Memory B cell (primary cell): Measurements from ENCODE around the gene PHLDA2.
A peak's percentile ranks its signal among the peaks of the same experiment; 100 is the strongest.

ENCODE experiments used
- ATAC-seq: fragments of 150-1000 bp; cut with Tn5 transposase; 2 replicates; pipeline ENCODE4 v1.10.0; 2021; ENCODE audit warnings: low read depth, mild to moderate bottlenecking, moderate library complexity
- DNase-seq, 2 donors: peaks; one replicate each; pipeline ENCODE4 v3.0.0; 2022; ENCODE audit warnings: low spot score in 2 of 2
- H3K27ac Mint-ChIP-seq: one replicate; pipeline ENCODE4 v1.8.0; 2022; ENCODE audit warnings: mild to moderate bottlenecking, moderate library complexity, mixed read lengths
- H3K27me3 Mint-ChIP-seq: one replicate; pipeline ENCODE4 v1.8.0; 2022; ENCODE audit warnings: mixed read lengths
- H3K36me3 Mint-ChIP-seq: one replicate; pipeline ENCODE4 v1.8.0; 2022; ENCODE audit warnings: mild to moderate bottlenecking, mixed read lengths
- H3K4me1 Mint-ChIP-seq: one replicate; pipeline ENCODE4 v1.8.0; 2022; ENCODE audit warnings: mixed read lengths
- H3K4me3 Mint-ChIP-seq: one replicate; pipeline ENCODE4 v1.8.0; 2022; ENCODE audit warnings: mild to moderate bottlenecking, moderate library complexity, mixed read lengths
- H3K9me3 Mint-ChIP-seq: one replicate; pipeline ENCODE4 v1.8.0; 2022; ENCODE audit warnings: mixed read lengths

The PHLDA2 gene

DNA sequence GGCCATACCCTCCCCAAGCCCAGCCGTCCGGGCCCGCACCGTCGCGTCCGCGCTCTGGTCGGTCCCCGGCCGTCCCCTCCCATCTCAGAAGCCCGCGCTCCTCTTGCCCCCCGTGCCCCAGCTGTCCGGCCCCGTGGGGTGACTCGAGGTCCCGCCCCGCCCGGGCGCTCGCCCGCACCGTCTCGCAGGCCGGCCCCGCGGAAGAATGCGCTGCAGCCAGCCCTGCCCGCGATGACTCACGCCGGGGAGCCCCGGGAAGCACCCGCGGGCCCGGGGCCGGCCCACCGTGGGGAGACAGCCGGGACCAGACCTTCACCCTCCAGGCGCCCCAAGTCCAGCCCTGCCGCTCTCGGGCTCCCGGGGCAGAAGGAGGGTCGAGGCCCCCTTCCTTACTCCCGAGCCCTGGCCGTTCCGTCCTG, 320 bp upstream of the PHLDA2 start:
- Mint-ChIP-seq H3K4me1 (peaks cover 11% of the 10 kb centered on the region), H3K9me3 (no peaks in the 10 kb centered on the region), H3K36me3 (no peaks in the 10 kb centered on the region), H3K27me3 (peaks cover 8% of the 10 kb centered on the region), H3K27ac (no peak overlapping the region), H3K4me3 (peak overlapping the region; percentile 77)
- no peak for ATAC-seq
- DNase-seq, result no peak

GRCh38 chr11:2927851-2928604, 1.2 kb downstream of the PHLDA2 start:
- Mint-ChIP-seq H3K4me3 (peak overlapping the region; percentile 64), H3K4me1 (peaks cover 11% of the 10 kb centered on the region), H3K36me3 (no peaks in the 10 kb centered on the region), H3K27me3 (peaks cover 8% of the 10 kb centered on the region), H3K9me3 (no peaks in the 10 kb centered on the region), H3K27ac (no peak overlapping the region)
- no peak for DNase-seq
- ATAC-seq, result no peak

- ATAC-seq, result no peak
- no peaks in the 10 kb centered on the region for H3K9me3 Mint-ChIP-seq
Measured at GRCh38 chr11:2927121-2927800, 2.0 kb downstream of the PHLDA2 start.

DNA sequence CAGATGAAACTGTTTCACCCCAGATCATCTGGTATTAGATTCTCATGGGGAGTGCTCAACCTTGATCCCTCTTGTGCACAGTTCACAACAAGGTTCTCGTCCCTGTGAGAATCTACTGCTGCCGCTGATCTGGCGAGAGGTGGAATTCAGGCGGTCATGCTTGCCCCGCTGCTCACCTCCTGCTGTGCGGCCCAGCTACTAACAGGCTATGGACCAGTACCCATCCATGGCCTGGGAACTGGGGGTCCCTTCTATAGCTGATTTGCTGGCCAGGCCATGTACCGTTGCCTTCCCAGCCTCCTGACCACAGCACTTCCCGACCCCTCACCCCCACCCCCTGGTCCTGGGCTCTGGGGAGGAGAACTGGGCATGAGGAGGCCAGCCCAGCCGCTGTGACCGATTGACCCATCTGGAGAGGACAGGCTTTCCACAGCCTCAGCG, 2.6 kb downstream of the PHLDA2 start:
- H3K27me3 Mint-ChIP-seq, result peaks cover 8% of the 10 kb centered on the region
- peaks cover 11% of the 10 kb centered on the region for H3K4me1 Mint-ChIP-seq
- no peaks in the 10 kb centered on the region for H3K36me3 Mint-ChIP-seq
- DNase-seq (no peak), ATAC-seq (no peak)
- H3K4me3 Mint-ChIP-seq, result no peak overlapping the region
- H3K9me3 Mint-ChIP-seq, result no peaks in the 10 kb centered on the region
- no peak overlapping the region for H3K27ac Mint-ChIP-seq

More at GRCh38 chr11:2927121-2927800, 2.0 kb downstream of the PHLDA2 start:
- Mint-ChIP-seq H3K4me3 (no peak overlapping the region), H3K4me1 (peaks cover 11% of the 10 kb centered on the region), H3K27ac (no peak overlapping the region), H3K27me3 (peaks cover 8% of the 10 kb centered on the region), H3K36me3 (no peaks in the 10 kb centered on the region)
- DNase-seq, result no peak

DNA sequence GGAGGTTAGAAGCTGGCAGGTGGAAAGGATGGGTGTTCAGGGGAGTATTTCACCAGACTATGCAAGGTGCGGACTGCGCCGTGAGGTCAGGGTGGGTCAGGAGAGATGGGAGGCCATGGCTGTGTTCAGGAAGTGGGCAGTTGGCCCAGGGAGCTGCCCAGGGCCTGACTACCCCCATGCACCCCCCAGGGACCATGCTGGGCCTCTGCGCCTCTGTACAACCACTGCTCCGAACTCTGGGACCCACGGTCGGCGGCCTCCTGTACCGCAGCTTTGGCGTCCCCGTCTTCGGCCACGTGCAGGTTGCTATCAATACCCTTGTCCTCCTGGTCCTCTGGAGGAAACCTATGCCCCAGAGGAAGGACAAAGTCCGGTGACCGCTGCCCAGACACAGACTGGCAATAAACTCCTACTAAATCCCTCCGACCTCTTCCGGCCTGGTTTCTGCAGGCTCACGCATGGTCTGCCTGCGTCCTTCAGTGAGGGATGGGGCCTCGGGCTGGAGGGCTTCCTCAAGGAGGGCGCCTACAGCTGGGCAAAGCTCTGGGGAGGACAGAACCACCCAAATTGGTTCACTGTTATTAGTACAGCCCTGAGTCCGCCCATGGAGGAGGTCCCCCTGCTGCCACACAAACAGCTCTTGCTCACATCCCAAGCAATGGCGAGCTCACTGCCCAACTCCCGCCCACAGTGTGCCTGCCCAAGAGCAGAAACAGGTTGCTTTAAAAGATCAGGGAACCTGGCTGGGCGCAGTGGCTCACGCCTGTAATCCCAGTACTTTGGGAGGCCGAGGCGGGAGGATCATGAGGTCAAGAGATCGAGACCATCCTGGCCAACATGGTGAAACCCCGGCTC, 4.2 kb downstream of the PHLDA2 start:
- no peak overlapping the region for H3K4me3 Mint-ChIP-seq
- peaks cover 4% of the 10 kb centered on the region for H3K27me3 Mint-ChIP-seq
- H3K4me1 Mint-ChIP-seq, result peaks cover 7% of the 10 kb centered on the region
- ATAC-seq (no peak), DNase-seq (no peak)
- no peaks in the 10 kb centered on the region for H3K36me3 Mint-ChIP-seq
- H3K27ac Mint-ChIP-seq, result no peak overlapping the region
- no peaks in the 10 kb centered on the region for H3K9me3 Mint-ChIP-seq

GRCh38 chr11:2924381-2924780, 4.8 kb downstream of the PHLDA2 start:
- DNase-seq, result no peak
- Mint-ChIP-seq H3K4me3 (no peak overlapping the region), H3K9me3 (no peaks in the 10 kb centered on the region), H3K27ac (no peak overlapping the region), H3K36me3 (no peaks in the 10 kb centered on the region), H3K4me1 (peaks cover 4% of the 10 kb centered on the region), H3K27me3 (peaks cover 2% of the 10 kb centered on the region)
- no peak for ATAC-seq

GRCh38 chr11:2923446-2924375, 5.5 kb downstream of the PHLDA2 start:
- DNase-seq, result no peak
- Mint-ChIP-seq H3K9me3 (no peaks in the 10 kb centered on the region), H3K36me3 (no peaks in the 10 kb centered on the region), H3K4me3 (no peak overlapping the region), H3K27me3 (peaks cover 2% of the 10 kb centered on the region), H3K4me1 (peaks cover 4% of the 10 kb centered on the region), H3K27ac (no peak overlapping the region)
- ATAC-seq, result no peak

GRCh38 chr11:2922655-2923054, 6.6 kb downstream of the PHLDA2 start:
- Mint-ChIP-seq H3K4me1 (no peaks in the 10 kb centered on the region), H3K36me3 (no peaks in the 10 kb centered on the region), H3K27me3 (peaks cover 2% of the 10 kb centered on the region), H3K4me3 (no peak overlapping the region), H3K9me3 (no peaks in the 10 kb centered on the region), H3K27ac (no peak overlapping the region)
- ATAC-seq (no peak), DNase-seq (no peak)

GRCh38 chr11:2921742-2922493, 7.3 kb downstream of the PHLDA2 start:
- no peaks in the 10 kb centered on the region for H3K4me1 Mint-ChIP-seq
- no peaks in the 10 kb centered on the region for H3K9me3 Mint-ChIP-seq
- H3K4me3 Mint-ChIP-seq, result no peak overlapping the region
- no peak for ATAC-seq
- H3K27me3 Mint-ChIP-seq, result peaks cover 2% of the 10 kb centered on the region
- no peak for DNase-seq
- no peak overlapping the region for H3K27ac Mint-ChIP-seq
- H3K36me3 Mint-ChIP-seq, result no peaks in the 10 kb centered on the region

GRCh38 chr11:2921261-2921660, 8.0 kb downstream of the PHLDA2 start:
- DNase-seq (no peak), ATAC-seq (no peak)
- H3K9me3 Mint-ChIP-seq, result no peaks in the 10 kb centered on the region
- no peak overlapping the region for H3K4me3 Mint-ChIP-seq
- no peaks in the 10 kb centered on the region for H3K36me3 Mint-ChIP-seq
- peaks cover 3% of the 10 kb centered on the region for H3K27me3 Mint-ChIP-seq
- H3K4me1 Mint-ChIP-seq, result peaks cover 2% of the 10 kb centered on the region
- H3K27ac Mint-ChIP-seq, result no peak overlapping the region

GRCh38 chr11:2920343-2920742, 8.9 kb downstream of the PHLDA2 start:
- H3K4me1 Mint-ChIP-seq, result peaks cover 2% of the 10 kb centered on the region
- H3K4me3 Mint-ChIP-seq, result no peak overlapping the region
- peaks cover 3% of the 10 kb centered on the region for H3K27me3 Mint-ChIP-seq
- ATAC-seq (no peak), DNase-seq (no peak)
- no peak overlapping the region for H3K27ac Mint-ChIP-seq
- H3K9me3 Mint-ChIP-seq, result no peaks in the 10 kb centered on the region
- no peaks in the 10 kb centered on the region for H3K36me3 Mint-ChIP-seq

DNA sequence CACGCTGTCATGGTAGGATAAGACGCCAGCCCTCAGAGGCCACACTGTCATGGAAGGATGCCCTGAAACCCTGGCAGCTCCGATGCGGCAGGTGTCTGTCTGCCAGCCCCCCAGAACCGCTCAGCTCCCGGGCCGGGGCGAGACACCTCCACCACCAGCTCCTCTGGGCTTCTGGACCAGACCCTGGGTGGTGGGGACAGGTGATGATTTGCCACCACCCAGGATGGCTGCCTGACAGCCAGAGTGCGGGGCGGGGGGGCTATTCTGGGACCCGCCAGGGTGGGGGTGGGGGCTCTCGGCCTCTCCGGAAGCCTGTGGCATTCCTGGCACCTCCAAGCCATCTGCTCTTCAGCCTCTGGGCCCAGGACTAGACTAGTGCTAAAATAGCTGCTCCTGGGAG, 9.4 kb downstream of the PHLDA2 start:
- Mint-ChIP-seq H3K36me3 (no peaks in the 10 kb centered on the region), H3K4me1 (peaks cover 2% of the 10 kb centered on the region), H3K9me3 (no peaks in the 10 kb centered on the region), H3K27ac (no peak overlapping the region), H3K27me3 (peaks cover 3% of the 10 kb centered on the region), H3K4me3 (no peak overlapping the region)
- ATAC-seq (no peak), DNase-seq (no peak)

GRCh38 chr11:2919188-2919587, 10.0 kb downstream of the PHLDA2 start:
- Mint-ChIP-seq H3K36me3 (no peaks in the 10 kb centered on the region), H3K27ac (no peak overlapping the region), H3K9me3 (no peaks in the 10 kb centered on the region), H3K4me1 (peaks cover 7% of the 10 kb centered on the region), H3K4me3 (no peak overlapping the region), H3K27me3 (peaks cover 3% of the 10 kb centered on the region)
- DNase-seq (no peak), ATAC-seq (no peak)
